GM19099 (cell line): ENCODE data around the gene TMBIM1.
A peak's percentile ranks its signal among the peaks of the same experiment; 100 is the strongest.

Source experiments
- POLR2A ChIP-seq: IDR thresholded peaks from 3 replicates; pipeline ENCODE4 v1.6.1; 2011; ENCODE audit warnings: low read depth; ENCODE audit not compliant: insufficient read length; ENCODE audit errors: extremely low read depth

TMBIM1 gene

DNA sequence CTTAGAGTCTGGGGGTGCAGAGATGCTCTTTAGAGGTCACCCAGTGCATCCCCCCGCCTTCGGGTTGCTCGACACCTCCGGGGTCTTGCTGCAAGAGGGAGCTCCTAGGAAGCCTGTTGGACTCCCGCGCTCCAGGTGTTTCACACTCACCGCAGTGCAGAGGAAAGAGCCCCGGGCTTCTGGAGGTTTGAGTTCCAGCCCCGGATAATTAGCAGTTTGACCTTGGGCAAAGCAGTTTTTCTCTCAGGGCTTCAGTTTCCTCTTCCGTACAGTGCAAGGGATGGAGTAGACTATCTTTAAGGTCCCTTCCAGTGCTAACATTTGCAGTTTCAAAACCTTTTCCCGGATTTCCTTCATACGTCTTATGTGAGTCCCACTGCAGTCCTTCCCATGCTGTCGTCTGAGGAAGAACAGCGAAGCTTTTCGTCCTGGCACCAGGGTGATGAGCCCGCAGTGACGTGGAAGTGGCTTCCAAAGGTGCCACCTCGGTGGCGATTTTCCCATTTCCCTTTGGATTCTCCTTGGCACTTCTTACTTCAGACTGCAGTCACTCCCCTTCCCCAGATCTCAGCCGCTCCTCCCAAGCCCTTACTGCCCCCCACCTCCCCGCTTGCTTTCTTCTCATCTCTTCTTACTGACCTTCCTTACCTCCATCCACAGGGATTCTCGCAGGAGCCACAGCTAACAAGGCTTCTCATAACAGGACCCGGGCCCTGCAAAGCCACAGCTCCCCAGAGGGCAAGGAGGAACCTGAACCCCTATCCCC, 21.4 kb downstream of the TMBIM1 start:
- TF ChIP-seq POLR2A = no peak

GRCh38 chr2:218269900-218270720, 22.2 kb downstream of the TMBIM1 start, which contains the start of the genes AAMP and PNKD:
TSS of gene AAMP (minus strand) at chr2:218270137. CDS start at chr2:218270086, 51 bp downstream.
TSS of gene PNKD (plus strand) at chr2:218270519. CDS start at chr2:218270536, 17 bp downstream.
- peak; percentile 73 for TF ChIP-seq POLR2A

DNA sequence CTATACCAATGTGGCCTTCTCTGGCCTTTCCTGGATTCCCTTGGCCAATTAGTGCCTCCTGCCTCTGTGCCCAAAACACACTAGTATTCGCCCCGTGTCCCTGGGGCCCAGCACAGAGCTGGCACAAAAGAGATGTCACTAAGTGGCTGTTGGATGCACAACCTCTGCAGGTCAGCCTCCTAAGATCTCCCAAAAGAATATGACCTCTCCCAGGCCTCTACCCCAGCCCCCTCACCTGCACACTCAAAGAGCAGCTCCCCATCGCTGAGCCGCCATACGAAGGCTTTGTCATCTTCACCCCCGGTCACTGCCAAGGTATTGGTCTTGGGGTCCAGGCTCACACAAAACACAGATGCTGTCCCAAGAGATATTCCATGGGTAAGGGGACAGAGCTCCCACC, 25.0 kb downstream of the TMBIM1 start:
- no peak for TF ChIP-seq POLR2A

GRCh38 chr2:218266316-218266979, 25.9 kb downstream of the TMBIM1 start:
- no peak for TF ChIP-seq POLR2A

DNA sequence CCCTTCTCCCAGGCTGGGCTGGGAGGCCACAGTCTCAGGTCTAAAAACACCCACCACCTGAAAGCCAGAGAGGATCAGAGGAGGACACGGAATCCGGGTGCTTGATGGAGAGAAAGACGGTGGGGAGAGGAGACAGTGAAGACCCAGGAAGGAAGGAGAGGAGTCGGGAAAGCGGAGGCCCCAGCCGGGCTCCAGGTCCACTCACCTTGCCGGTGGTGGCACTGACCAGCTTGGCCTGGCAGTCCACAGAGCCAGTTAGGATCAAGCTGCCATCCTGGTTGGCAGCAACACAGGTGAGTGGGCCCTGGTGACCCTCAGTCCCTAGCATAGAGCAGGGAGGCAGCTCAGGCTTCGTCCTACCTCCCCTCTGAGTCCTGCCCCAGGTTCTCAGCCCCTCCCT, 26.7 kb downstream of the TMBIM1 start:
- no peak for TF ChIP-seq POLR2A

DNA sequence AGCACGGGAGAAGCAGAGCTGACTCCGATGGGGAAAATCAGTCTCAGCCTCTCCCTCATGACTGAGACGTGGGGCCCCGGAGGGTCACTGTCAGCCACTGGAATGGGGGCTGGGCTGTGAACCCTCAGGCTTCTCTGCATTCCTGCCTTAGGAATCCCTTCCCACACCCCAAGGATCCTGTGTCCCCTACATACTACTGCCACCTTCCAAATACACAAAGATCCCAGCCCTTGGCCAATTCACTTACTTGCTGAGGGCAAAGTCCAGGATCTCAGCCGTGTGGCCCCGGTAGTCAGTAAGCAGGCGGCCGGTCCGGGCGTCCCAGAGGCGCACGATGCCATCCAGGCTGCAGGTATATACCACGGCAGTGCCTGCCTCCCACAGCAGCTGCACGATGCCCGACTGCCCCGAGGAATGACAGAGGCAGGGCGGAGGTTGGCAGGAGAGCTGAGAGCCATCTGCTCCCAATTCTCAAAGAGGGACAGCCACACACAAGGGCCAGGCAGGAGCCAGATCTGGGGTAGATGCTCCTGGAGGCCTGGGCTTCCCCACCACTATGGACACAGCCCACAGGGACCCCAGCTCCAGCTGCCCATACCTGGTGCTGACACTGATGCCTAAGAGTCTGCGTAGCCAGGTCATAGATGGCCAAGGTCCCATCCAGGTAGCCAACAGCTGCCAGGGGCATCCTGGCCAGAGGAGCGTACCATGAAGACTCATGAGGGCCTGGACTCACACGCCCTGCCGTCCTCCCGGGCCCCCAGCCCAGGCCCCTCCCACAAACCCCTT, 27.3 kb downstream of the TMBIM1 start:
- no peak for TF ChIP-seq POLR2A

DNA sequence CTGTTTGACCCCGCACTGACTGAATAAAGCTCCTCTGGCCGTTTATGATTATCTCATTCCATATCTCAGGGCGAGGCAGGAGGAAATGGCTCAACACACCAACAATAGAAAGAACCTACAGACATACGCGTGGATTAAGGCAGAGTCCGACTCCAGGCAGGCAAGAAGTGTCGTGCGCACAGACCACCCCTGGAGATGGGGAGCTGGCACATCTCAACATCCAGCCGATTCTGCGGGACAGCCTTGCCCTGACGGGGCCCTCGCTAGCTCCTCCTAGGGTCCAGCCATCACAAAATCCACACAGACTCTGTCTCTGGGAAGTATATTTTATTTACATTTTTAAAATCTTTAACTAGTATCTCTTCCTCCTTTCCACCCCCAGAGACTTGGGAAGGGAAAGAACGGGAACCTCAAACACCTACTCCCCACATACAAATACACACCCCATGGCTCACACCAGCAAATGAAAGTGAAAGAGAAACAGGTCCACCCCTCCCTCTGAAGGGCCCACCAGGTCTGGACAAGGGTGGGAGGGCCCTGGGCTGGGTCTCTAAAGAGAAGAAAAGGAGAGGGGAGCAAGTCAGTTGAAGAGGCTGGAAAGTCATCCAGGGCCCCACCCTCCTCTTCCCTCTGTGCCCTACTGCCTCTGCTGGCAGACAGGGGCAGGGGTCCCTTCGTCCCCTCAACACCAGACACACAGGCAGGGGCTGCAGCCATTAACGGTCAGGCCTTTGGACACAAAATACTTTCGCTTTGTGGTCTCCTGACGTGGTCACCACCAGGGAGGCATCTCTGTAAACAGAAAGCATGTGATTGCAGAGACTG, 28.3 kb downstream of the TMBIM1 start:
- TF ChIP-seq POLR2A = no peak

DNA sequence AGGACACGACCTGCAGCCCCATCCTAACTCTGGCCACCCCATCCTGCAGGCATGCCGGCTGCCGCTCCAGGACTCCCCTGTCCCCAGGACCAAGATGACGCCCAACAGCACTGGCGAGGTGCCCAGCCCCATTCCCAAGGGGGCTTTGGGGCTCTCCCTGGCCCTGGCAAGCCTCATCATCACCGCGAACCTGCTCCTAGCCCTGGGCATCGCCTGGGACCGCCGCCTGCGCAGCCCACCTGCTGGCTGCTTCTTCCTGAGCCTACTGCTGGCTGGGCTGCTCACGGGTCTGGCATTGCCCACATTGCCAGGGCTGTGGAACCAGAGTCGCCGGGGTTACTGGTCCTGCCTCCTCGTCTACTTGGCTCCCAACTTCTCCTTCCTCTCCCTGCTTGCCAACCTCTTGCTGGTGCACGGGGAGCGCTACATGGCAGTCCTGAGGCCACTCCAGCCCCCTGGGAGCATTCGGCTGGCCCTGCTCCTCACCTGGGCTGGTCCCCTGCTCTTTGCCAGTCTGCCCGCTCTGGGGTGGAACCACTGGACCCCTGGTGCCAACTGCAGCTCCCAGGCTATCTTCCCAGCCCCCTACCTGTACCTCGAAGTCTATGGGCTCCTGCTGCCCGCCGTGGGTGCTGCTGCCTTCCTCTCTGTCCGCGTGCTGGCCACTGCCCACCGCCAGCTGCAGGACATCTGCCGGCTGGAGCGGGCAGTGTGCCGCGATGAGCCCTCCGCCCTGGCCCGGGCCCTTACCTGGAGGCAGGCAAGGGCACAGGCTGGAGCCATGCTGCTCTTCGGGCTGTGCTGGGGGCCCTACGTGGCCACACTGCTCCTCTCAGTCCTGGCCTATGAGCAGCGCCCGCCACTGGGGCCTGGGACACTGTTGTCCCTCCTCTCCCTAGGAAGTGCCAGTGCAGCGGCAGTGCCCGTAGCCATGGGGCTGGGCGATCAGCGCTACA, 29.4 kb downstream of the TMBIM1 start:
- no peak for TF ChIP-seq POLR2A

DNA sequence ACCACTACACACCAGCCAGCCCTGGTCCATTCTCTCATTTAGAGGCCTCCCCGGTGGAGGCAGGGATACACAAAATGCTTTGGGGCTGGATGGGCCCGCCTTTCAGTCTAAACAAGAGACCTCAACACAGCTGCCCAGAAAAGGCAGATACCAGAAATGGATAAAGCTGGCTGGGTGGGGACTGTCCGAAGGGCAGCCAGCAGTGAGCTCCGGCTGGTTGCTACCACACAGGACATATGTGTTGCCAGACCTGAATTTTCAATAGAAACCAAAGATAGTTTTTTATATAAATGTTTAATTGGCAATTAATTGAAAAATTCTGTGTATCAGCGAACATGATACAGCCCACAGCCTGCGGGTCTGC, 30.1 kb downstream of the TMBIM1 start:
- no peak for TF ChIP-seq POLR2A

DNA sequence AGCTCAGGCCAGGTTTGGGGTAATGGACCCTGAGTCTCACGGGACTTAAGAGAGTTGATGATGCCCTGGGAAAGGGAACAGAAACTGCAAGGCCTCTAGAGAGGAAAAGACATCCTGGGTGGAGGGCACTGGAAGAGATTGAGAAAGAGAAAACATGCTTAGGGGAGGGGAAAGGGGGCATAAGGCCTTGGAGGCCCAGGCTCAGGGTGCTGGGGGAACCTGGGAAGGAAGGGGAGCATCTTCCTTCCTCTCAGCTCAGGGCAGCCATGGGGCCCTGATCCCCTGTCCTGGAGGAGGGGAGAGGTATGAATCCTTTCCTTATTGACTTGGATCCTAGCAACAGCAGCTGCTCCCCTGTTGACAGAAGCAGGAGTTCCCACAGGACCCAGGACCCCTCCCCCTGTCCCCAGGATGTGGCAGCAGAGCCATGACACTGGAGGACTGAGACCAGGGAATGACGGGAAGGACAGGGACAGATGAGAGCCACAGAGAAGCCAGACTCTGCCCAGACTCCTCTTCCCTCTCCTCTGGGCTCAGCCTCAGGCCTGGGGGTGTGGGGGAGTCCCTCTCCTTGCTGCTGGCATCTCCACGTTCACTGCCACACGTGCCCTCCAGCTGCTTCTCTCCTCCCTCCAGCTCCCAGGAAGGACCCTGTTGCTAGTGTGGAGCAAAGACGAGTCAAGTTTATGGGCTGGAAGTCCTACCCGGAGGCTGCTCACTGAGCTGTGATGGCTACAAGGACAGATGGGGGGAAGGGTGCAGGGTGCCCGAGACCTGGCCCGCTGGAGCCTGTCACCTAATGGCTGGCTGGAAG, 30.7 kb downstream of the TMBIM1 start:
- TF ChIP-seq POLR2A = no peak

DNA sequence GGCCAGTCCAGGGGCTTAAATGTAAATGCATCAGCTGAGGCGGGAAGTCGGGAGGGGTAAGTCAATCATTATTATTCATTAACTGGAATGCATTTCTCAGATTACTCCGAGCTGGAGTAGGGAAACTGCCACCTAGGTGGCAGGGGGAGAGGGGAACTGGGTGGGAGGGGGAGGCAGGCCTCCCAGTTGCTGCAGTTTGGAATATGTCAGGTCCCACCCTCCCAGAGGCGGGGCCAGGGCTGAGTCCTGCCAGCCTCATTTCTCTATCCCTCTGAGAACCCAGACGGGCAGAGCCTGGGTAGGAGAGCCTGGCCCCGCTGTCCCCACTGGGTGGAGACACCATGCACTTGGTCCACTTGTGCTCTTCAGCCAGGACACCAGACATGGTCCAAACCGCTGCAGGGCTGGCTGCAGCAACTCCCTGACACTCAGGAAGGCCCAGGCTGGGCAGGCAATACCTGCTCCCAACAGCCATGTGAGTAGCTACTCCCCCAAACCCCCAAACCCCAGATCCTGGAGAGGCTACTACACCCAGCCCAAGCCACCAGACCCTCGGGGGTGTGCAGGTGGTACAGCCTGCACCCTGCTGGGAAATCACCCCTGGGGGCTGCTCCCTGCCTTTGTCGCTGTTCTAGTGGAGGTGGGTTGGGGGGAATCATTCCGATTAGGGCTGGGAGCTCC, 31.4 kb downstream of the TMBIM1 start, which contains the start of gene GPBAR1:
GPBAR1 (plus strand) TSS at position 274 of the 681 bp plus-strand sequence. CDS start 1,710 bp downstream, outside the sequence.
- TF ChIP-seq POLR2A = no peak
